ENCODE measurements around the gene MRPL2. TPM values are rescaled to one million over a fixed set of nuclear protein-coding genes. Genes with fewer than 3 reads are reported as not detected.
"Not testable (repeated sequence)": the region's sequence is repeated elsewhere in the genome, so short reads cannot be mapped to it uniquely, and the experiment has no call there.

MRPL2 gene
- total RNA-seq, 1 donor from 2014 or later = 29.3 TPM

GRCh38 chr6:43082806-43083655 is 23.8 kb upstream of the MRPL2 start:
- DNase-seq (ENCODE audit: extremely low read depth, low read depth, low spot score) = no peak

GRCh38 chr6:43081922-43082321 is 22.7 kb upstream of the MRPL2 start:
- not testable (repeated sequence) for DNase-seq (ENCODE audit: extremely low read depth, low read depth, low spot score)

DNA sequence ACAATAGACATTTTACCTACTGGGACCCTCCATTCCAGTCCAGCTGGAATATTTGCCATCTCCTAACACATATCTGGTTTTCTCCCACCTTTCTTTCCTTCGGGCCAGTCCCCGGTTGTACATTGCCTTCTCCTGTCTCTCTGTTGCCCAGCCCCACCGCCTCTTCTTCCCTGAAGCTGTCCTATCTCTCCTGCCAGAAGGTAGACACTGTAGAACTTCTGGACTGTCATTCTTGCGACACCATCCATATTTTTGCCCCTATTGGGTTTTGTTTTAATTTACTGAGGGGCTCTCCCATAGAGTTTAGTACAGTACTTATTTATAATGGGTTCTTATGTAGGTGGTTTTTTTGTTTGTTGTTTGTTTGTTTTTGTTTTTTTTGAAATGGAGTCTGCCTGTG is 21.8 kb upstream of the MRPL2 start:
- no peak for DNase-seq (ENCODE audit: extremely low read depth, low read depth, low spot score)

DNA sequence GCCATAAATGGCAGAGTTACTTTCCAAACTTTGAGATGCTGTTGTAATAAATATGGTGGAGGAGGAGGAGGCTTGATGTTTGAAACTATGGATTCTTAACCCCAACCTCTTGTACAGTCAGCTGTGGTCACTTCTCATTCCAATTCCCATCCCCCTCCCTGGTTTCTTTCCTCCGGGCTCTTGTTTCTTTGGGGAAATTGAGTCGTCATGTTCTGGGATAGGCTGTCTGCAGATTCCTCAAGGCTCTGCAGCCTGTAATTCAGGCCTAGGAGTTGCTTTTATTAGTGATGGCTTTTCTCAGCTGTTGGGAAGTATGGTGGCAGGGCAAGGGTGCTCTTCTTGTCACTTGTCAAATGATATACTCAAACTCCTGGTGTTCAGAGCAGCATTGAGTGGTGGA is 19.5 kb upstream of the MRPL2 start:
- DNase-seq (ENCODE audit: extremely low read depth, low read depth, low spot score) = no peak

DNA sequence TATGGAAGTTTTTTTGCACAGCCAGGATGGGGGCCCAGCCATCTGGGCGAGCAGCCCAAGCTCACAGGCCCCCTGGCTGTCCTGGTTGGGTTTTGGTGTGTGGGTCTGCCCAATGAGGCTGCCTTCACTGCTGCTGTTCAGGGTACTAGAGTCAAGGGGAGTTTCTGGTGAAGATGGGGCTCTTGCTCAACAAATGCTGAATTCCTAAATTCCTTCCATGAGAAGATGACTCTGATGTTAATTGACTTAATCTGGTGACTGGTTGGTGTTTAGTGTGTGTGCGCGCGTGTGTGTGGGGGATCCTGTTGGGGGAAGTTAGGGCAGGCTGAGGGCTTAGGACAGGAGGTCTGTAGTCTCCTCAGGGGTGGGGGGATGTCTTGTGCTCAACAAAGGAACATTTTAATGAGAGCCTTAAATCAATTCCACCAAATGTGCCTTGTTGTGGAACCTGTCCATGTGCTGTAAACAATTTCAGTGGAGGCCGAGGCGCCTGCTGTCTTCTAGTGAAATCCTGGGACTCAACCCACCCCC is 18.8 kb upstream of the MRPL2 start:
- DNase-seq (ENCODE audit: extremely low read depth, low read depth, low spot score) = no peak

GRCh38 chr6:43077333-43077809 is 18.1 kb upstream of the MRPL2 start:
- DNase-seq (ENCODE audit: extremely low read depth, low read depth, low spot score) = no peak

GRCh38 chr6:43076464-43077332 is 17.5 kb upstream of the MRPL2 start:
- DNase-seq (ENCODE audit: extremely low read depth, low read depth, low spot score) = no peak

GRCh38 chr6:43075670-43076463 is 16.6 kb upstream of the MRPL2 start, which contains the start of gene PTK7:
PTK7 (plus strand) TSS chr6:43076314; CDS start chr6:43076489, 175 bp downstream.
- no peak for DNase-seq (ENCODE audit: extremely low read depth, low read depth, low spot score)

GRCh38 chr6:43074847-43075669 is 15.8 kb upstream of the MRPL2 start:
- DNase-seq (ENCODE audit: extremely low read depth, low read depth, low spot score) = no peak

DNA sequence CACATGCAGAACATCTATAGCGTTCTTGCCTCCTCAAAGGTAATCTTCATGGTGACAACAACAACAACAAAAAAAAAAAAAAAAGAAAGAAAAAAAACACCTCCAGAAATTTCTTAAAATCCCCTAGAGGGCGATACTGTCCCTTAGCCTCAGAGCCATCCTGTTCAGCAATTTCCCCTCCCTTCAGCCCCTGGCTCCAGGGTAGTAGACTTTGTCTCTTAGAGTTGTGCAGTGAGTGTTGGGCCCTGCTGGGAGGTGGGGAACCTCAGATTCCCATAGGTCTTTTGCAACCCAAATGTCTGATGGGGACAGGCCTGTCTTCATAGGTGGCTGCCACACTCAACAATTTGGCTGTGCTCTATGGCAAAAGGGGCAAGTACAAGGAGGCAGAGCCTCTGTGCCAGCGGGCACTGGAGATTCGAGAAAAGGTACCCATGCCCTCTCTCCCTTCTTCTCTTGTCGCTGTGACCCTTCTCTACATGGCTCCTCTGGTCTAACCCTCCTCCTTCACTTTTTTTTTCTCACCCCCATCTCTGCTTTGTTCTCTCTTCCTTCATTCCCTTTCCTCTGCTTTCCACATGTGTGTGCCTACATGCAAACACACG is 10.9 kb upstream of the MRPL2 start:
- DNase-seq (ENCODE audit: extremely low read depth, low read depth, low spot score) = no peak

- no peak for DNase-seq (ENCODE audit: extremely low read depth, low read depth, low spot score)
These were observed 3.6 kb upstream of the MRPL2 start for GRCh38 chr6:43062818-43063217.

DNA sequence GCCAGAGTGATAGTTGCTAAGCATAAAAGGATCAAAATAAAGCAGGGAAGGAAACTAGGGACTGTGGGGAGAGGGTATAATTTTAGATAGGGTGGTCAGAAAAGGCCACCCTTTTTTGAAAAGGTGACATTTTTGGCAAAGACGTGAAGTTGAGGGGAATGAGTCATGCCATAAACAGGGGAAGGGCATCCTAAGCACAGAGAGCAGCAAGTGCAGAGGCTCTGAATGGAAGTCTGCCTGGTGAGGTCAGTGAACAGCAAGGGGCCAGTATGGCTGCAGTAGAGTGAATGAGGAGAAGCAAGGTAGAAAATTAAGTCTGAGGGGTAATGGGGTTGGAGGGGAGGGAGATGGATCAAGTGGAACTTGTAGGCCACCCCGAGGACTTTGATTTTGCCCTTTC is 2.6 kb upstream of the MRPL2 start:
- DNase-seq (ENCODE audit: extremely low read depth, low read depth, low spot score) = no peak

GRCh38 chr6:43060755-43061633 is 1.8 kb upstream of the MRPL2 start:
- DNase-seq (ENCODE audit: extremely low read depth, low read depth, low spot score) = no peak

DNA sequence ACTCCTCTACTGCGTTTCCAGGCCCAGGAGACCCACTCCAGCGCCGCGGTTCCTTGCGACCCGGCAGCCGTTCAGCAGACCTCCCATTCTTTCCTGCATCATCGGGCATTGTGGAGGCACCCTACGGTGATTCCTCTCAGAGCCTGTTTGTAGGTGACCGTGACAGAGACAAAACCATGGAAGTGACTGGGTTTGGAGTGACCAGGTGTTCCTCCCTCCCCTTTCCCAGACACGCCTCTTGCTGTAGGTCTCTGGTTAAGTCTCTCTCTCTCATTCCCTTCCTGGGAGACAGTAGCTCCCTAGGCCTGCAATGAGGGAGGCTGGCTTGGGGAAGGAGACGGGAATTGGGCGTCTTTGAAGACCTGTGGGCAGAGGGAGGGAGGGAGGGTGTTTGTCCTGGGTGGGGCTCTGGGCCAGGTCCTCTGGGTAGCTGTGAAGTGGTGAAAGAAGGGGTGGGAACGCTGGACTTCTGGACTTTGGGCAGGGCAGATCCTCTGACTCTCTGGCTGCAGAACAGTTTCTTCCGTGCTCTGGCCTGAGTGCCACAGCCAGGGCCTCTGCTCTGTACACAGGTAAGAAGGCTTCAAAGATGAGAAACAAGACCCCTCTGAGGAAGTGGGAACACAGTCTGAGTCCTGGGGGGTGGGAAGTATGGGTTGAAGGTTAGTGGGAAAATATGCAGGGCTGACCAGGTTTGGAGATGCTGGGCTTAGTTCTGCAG is 960 bp upstream of the MRPL2 start:
- no peak for DNase-seq (ENCODE audit: extremely low read depth, low read depth, low spot score)

DNA sequence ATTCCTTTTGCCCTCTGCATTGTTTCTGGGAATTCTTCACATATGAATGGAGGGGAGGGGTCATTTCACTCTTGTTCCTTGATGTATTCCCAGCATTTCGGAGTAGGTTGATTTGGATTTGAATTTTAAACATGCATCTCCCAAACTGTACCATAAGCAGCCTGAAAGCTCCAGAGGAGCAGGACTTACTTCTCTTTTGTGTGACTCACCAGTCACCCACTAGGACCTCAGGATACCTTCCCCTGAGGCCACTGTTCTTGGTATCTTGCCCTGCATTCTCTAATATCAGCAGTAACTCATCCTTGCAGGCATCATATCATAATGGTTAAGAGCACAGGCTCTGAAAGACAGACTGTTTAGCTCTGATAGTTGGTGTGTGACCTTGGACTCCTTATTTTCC is 703 bp downstream of the MRPL2 start:
- DNase-seq (ENCODE audit: extremely low read depth, low read depth, low spot score) = no peak

- DNase-seq (ENCODE audit: extremely low read depth, low read depth, low spot score) = no peak
These were observed 3.3 kb downstream of the MRPL2 start for GRCh38 chr6:43055966-43056365.

- no peak for DNase-seq (ENCODE audit: extremely low read depth, low read depth, low spot score)
These were observed 4.9 kb downstream of the MRPL2 start for GRCh38 chr6:43054206-43054943.

All from glomerular endothelial cell (primary cell).